BE2C (cell line): ENCODE data around the gene SSRP1.
A peak's percentile ranks its signal among the peaks of the same experiment; 100 is the strongest.

Source experiments
- DNase-seq: peaks from one replicate; pipeline ENCODE4 v3.0.0-alpha.2; 2020
- H3K27me3 ChIP-seq: fragments of 250-450 bp; sonication (Bioruptor Pico); 2 replicates; pipeline ENCODE4 v1.5.1; 2020; ENCODE audit warnings: mild to moderate bottlenecking
- H3K36me3 ChIP-seq: fragments of 250-450 bp; sonication (Bioruptor Pico); 2 replicates; pipeline ENCODE4 v1.5.1; 2020; ENCODE audit warnings: mild to moderate bottlenecking
- H3K4me1 ChIP-seq: fragments of 250-450 bp; sonication (Bioruptor Pico); 2 replicates; pipeline ENCODE4 v1.5.1; 2020
- H3K4me3 ChIP-seq: 2 replicates; pipeline ENCODE4 v1.5.1; 2011; ENCODE audit warnings: low read depth, low read length
- H3K9me3 ChIP-seq: fragments of 250-450 bp; sonication (Bioruptor Pico); 2 replicates; pipeline ENCODE4 v1.5.1; 2020
- TF ChIP-seq, protein P1 (sequence below): IDR thresholded peaks from 2 replicates; pipeline ENCODE4 v1.5.1; 2012; ENCODE audit warnings: mild to moderate bottlenecking, low read depth, low read length

The SSRP1 gene

DNA sequence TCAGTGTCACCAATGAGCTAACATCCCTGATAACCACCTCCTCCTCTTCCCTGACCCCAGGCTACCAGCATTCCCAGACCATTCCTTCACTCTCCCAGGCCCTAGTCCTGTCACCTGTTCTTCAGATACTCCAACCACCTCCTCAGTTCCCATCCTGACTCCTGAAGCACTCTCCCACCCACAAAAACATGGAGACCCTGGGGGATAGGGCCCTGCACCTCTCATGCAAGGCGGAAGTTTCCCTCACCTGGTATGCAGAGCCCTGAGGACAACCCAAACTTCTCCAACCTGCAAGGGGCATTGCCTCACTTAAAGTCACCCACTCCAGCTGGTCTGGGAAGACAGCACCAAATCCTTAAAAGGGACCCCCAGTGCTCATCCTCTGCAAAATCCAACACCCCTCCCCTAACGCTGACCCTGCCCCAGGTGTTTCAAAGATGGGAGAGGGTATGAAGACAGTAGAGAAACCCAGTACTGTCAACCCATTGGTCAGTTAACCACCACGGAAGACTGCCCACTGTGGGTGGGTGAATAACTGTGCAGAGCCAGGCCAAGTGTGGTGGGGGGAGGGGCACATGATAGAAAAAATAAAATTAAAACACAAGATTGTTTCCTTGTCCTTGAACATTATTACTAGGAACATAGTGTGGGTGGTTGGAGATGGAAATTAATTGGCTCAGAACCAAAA lies 12.4 kb downstream of the SSRP1 start:
- Histone ChIP-seq H3K9me3 (no peaks in the 10 kb centered on the region), H3K4me1 (peaks cover 8% of the 10 kb centered on the region; the same call in 1 of the 2 replicates), H3K36me3 (peaks cover 32% of the 10 kb centered on the region), H3K27me3 (no peaks in the 10 kb centered on the region), H3K4me3 (peak overlapping the region; percentile 73)
- TF ChIP-seq, protein P1, sequence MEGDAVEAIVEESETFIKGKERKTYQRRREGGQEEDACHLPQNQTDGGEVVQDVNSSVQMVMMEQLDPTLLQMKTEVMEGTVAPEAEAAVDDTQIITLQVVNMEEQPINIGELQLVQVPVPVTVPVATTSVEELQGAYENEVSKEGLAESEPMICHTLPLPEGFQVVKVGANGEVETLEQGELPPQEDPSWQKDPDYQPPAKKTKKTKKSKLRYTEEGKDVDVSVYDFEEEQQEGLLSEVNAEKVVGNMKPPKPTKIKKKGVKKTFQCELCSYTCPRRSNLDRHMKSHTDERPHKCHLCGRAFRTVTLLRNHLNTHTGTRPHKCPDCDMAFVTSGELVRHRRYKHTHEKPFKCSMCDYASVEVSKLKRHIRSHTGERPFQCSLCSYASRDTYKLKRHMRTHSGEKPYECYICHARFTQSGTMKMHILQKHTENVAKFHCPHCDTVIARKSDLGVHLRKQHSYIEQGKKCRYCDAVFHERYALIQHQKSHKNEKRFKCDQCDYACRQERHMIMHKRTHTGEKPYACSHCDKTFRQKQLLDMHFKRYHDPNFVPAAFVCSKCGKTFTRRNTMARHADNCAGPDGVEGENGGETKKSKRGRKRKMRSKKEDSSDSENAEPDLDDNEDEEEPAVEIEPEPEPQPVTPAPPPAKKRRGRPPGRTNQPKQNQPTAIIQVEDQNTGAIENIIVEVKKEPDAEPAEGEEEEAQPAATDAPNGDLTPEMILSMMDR, result no peak
- DNase-seq, result no peak

DNA sequence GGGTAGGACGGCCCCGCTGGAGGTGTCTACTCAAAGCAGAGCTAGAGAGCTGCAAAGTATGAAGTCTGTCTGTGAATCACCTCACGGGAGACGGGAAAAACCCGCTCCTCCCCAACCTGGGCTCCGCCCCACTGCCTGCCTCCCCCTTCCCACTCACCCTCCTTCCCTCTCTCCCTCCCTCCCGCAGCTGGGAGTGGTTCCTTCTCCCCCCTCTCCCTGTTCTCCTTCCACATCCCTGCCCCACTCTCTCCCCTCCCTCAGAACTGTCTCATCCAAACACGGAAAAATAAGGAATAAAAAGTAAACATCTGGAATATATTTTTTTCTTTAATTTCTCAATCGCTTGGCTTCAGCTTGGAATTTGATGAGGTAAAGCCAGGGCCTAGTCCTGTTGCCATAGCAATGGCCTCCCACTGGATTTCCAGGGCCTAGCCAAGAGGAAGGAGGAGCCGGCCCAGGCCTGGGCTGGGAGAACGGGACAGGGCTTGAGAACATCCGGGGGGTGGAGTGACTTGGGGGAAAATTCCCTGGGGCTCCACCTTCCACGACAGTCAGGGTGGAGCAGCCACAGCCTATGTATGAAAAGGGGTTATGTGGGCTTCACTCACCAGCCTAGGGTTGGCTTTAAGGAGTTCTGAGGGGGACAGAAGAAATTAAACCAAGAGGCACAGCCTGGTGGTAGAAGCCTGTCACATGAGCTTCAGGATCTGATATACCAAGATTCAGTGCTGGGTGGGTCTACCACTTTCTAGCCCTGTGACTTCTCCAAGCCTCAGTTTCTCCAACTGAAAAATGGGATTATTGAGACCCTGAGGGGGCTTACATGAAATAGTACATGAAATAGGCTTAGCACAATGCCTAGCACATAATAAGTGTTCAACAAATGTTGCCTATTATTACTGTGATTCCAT lies 13.2 kb downstream of the SSRP1 start:
- Histone ChIP-seq H3K4me3 (peak overlapping the region; percentile 34), H3K36me3 (peaks cover 33% of the 10 kb centered on the region)
- TF ChIP-seq, protein P1, result no peak

DNA sequence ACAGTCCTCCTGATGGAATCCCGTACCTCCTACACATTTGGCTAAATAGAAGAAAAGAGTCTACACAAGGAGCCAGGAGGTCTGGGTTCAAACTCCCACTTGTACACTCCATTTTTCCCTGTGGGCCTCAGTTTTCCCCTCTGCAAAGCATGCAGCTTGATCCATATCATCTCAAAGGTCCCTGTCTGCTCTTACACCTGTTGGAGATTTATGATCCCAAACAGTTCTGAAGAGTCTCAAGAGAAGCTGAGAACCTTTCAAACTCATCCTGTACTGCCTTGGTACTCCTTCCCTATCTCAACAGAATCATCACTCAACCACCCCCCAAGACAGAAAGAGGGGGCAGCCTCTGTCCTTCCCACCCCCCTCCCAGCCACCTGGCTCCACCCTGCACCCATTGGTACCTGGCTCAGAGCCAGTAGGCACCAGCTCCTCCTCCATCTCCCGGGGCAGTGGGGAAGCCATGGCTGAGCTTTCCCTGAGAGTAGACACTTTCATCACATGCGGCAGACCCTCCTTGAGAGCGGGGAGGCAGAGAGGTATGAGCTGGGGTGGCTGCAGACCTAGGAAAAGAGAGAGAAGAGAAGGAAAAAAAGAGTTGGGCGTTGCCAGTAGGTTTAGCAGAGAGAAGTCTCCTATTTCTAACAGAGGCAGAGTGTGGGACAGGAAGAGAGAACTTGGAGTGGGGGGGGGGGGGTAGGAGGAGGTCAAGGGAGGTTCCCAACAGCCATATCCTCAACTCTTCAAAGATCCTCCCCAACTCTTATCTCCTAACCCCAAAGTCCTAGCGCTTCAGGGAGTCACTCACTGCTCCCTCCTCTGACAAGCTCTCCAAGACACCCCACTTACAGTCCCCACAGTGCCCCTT lies 14.1 kb downstream of the SSRP1 start:
- peaks cover 38% of the 10 kb centered on the region for H3K36me3 ChIP-seq
- no peak for DNase-seq
- peaks cover 8% of the 10 kb centered on the region; the same call in 1 of the 2 replicates for H3K4me1 ChIP-seq
- no peaks in the 10 kb centered on the region for H3K9me3 ChIP-seq
- H3K4me3 ChIP-seq, result peak overlapping the region; percentile 34
- TF ChIP-seq, protein P1, result no peak
- H3K27me3 ChIP-seq, result no peaks in the 10 kb centered on the region

More for the DNA sequence above, 13.2 kb downstream of the SSRP1 start:
- Histone ChIP-seq H3K9me3 (no peaks in the 10 kb centered on the region), H3K27me3 (no peaks in the 10 kb centered on the region), H3K4me1 (peaks cover 8% of the 10 kb centered on the region; the same call in 1 of the 2 replicates)
- peak; percentile 68 for DNase-seq

DNA sequence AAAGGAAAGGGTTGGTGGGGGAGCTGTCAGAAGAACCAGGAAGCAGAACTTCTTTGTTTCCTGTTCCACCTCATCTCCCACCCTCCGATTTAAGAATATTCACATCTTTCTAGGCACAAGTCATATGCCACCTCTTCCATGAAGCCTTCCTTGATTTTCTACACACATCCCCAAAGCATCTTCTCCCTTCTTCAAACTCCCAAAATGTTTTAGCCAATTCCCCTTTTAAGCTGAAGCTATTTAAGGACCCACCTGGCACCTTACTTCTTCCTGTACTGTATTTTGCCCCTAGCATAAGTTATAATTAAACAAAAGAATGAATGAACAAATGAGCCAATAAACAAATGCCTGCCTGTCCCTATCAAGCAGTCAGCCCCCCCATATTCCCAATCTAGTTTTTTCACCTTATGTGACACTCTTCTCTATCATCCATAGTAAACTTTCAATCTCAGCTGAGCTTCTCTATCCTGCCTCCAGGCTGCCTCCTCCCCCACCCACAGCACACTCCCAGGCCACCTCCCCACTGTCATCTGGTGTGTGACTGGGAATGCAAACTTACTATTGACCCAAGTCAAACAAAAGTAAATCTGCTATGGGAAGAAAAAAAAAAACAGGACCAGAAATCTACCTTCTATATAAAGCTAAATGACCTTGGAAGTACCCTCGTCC lies 14.8 kb downstream of the SSRP1 start:
- no peak for DNase-seq
- Histone ChIP-seq H3K9me3 (no peaks in the 10 kb centered on the region), H3K4me1 (peaks cover 8% of the 10 kb centered on the region; the same call in 1 of the 2 replicates), H3K4me3 (no peak overlapping the region), H3K27me3 (no peaks in the 10 kb centered on the region), H3K36me3 (peaks cover 35% of the 10 kb centered on the region)
- TF ChIP-seq, protein P1, result no peak

DNA sequence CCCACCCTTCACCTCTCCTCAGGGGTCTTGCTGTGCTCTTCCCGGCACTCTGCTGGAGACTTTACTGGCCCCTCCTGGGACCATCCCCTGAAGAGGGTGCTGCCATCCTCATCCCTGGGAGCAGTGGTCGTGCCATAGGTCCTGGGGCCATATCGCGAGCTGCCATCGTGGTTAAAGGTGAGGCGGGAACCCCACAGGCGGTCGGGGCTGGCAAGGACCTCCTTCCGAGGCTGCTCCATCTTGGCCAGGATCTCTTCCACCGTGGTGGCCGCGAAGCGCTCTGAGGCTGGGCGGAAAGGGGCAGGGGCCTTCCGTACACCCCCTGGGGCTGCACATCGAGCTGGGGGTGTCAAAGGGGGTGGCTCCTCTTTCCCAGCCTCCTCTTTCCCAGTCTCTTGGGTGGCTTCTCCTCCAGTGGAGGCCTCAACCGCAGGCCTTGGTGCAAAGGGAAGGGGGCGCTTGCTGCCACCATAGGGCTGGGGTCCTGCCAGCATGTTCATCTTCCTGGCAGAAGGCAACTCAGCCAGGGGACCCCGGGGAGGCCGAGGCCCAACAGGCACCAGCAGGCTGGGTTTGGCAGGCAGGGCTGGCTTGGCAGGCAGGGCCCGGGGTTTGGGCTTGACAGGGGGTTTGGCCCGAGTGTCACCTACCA lies 15.5 kb downstream of the SSRP1 start:
- H3K27me3 ChIP-seq, result no peaks in the 10 kb centered on the region
- H3K9me3 ChIP-seq, result no peaks in the 10 kb centered on the region
- no peak for DNase-seq
- TF ChIP-seq, protein P1, result no peak
- H3K36me3 ChIP-seq, result peaks cover 30% of the 10 kb centered on the region
- H3K4me1 ChIP-seq, result peaks cover 8% of the 10 kb centered on the region; the same call in 1 of the 2 replicates
- no peak overlapping the region for H3K4me3 ChIP-seq
